ENCODE results near the gene SYCP2. TPM values are rescaled to one million over a fixed set of nuclear protein-coding genes. Genes with fewer than 3 reads are reported as not detected.

The SYCP2 gene
- total and polyA plus RNA-seq, 7 donors, result 0.50 to 7.8 (median 1.6) TPM

- 51 to 53% methylated on average over 2 of the region's 2 CpGs for WGBS, 2 donors
- H3K4me1 ChIP-seq, result peaks cover 0 to 17% (median 16%) of the 10 kb centered on the region in 4 donors
- peaks cover 0 to 29% (median 0%) of the 10 kb centered on the region in 3 donors for H3K27me3 ChIP-seq
- no peaks in the 10 kb centered on the region for H3K36me3 ChIP-seq
- peak; percentile 28 for DNase-seq
- TF ChIP-seq, protein P1, sequence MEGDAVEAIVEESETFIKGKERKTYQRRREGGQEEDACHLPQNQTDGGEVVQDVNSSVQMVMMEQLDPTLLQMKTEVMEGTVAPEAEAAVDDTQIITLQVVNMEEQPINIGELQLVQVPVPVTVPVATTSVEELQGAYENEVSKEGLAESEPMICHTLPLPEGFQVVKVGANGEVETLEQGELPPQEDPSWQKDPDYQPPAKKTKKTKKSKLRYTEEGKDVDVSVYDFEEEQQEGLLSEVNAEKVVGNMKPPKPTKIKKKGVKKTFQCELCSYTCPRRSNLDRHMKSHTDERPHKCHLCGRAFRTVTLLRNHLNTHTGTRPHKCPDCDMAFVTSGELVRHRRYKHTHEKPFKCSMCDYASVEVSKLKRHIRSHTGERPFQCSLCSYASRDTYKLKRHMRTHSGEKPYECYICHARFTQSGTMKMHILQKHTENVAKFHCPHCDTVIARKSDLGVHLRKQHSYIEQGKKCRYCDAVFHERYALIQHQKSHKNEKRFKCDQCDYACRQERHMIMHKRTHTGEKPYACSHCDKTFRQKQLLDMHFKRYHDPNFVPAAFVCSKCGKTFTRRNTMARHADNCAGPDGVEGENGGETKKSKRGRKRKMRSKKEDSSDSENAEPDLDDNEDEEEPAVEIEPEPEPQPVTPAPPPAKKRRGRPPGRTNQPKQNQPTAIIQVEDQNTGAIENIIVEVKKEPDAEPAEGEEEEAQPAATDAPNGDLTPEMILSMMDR (IDR thresholded peaks at IDR 0.05), result no peak
- no peak for TF ChIP-seq EP300 (IDR thresholded peaks at IDR 0.05)
- TF ChIP-seq POLR2A (IDR thresholded peaks at IDR 0.05), result no peak
- TF ChIP-seq POLR2AphosphoS5 (IDR thresholded peaks at IDR 0.05), result no peak
- intact Hi-C loops (cut with DNase I), result no loop called here
- H3K9me3 ChIP-seq, result no peaks in the 10 kb centered on the region
- H3K4me3 ChIP-seq, result no peak overlapping the region
- H3K27ac ChIP-seq, result no peak overlapping the region
These were observed 98.4 kb downstream of the SYCP2 start for GRCh38 chr20:59835057-59835447.

DNA sequence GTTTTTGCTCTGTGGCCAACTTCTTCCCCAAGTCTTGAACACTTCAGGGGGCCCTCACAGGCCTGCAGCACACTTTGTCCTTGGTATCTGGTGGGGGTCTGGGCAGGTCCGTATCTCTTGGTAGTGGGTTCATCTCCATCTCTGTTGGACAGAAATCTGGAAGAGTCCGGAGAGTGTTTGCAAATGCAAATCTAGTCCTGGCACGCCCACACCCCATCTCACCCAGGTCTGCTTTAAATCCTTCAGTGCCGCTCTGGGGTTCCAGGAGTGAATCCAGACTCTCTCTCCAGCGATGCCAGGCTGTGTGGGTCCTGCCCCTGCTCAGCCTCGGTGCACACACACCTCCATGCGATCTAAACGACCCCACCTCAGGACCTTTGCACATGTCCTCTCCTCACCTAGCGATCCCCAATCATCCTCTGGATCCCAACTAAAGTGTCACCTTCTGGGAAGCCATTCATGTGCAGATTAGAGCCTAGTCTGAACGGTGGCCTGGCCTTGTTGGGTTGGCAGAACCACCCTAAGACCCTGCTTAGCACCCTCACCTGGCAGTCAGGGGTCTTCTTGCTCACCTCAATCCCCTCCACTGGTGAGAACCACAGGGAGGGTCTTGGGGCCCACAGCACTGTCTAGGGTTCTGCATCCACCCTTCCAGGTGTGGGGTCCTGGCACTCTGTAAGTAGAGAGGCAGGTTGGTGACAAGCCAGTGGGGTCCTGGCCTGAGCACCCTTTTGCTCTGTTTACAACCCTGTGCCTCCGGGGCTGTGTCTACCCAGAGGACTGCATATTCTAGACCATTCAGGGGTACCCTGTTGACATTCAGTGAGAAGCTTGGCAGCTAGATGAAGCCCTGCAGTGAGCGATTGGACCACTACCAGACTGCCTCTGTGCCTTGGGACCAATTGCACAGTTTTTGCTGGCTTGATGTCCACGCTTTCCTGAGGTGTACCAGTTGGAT, 100.8 kb downstream of the SYCP2 start:
- peaks cover 0 to 17% (median 16%) of the 10 kb centered on the region in 4 donors for H3K4me1 ChIP-seq
- DNase-seq, result peak; percentile 44
- 85 to 88% methylated on average over 13 of the region's 13 CpGs for WGBS, 2 donors
- H3K27me3 ChIP-seq, result peaks cover 0 to 5% (median 0%) of the 10 kb centered on the region in 3 donors
- TF ChIP-seq POLR2A (IDR thresholded peaks at IDR 0.05) (no peak), EP300 (IDR thresholded peaks at IDR 0.05) (no peak), POLR2AphosphoS5 (IDR thresholded peaks at IDR 0.05) (no peak)
- TF ChIP-seq, protein P1 (IDR thresholded peaks at IDR 0.05), result no peak
- H3K4me3 ChIP-seq, result no peak overlapping the region
- no peaks in the 10 kb centered on the region for H3K36me3 ChIP-seq
- intact Hi-C loops (cut with DNase I), result no loop called here
- no peaks in the 10 kb centered on the region for H3K9me3 ChIP-seq
- no peak overlapping the region for H3K27ac ChIP-seq

GRCh38 chr20:59831916-59832270, 101.5 kb downstream of the SYCP2 start:
- WGBS, 2 donors, result 58 to 70% methylated on average over 3 of the region's 3 CpGs
- Histone ChIP-seq H3K36me3 (no peaks in the 10 kb centered on the region), H3K9me3 (no peaks in the 10 kb centered on the region), H3K27ac (no peak overlapping the region), H3K4me3 (no peak overlapping the region), H3K27me3 (no peaks in the 10 kb centered on the region), H3K4me1 (peaks cover 0 to 17% (median 16%) of the 10 kb centered on the region in 4 donors)
- intact Hi-C loops (cut with DNase I), result no loop called here
- DNase-seq, result peak; percentile 52
- TF ChIP-seq EP300 (IDR thresholded peaks at IDR 0.05), result no peak
- TF ChIP-seq, protein P1 (IDR thresholded peaks at IDR 0.05), result no peak
- TF ChIP-seq POLR2A (IDR thresholded peaks at IDR 0.05), result no peak
- no peak for TF ChIP-seq POLR2AphosphoS5 (IDR thresholded peaks at IDR 0.05)

DNA sequence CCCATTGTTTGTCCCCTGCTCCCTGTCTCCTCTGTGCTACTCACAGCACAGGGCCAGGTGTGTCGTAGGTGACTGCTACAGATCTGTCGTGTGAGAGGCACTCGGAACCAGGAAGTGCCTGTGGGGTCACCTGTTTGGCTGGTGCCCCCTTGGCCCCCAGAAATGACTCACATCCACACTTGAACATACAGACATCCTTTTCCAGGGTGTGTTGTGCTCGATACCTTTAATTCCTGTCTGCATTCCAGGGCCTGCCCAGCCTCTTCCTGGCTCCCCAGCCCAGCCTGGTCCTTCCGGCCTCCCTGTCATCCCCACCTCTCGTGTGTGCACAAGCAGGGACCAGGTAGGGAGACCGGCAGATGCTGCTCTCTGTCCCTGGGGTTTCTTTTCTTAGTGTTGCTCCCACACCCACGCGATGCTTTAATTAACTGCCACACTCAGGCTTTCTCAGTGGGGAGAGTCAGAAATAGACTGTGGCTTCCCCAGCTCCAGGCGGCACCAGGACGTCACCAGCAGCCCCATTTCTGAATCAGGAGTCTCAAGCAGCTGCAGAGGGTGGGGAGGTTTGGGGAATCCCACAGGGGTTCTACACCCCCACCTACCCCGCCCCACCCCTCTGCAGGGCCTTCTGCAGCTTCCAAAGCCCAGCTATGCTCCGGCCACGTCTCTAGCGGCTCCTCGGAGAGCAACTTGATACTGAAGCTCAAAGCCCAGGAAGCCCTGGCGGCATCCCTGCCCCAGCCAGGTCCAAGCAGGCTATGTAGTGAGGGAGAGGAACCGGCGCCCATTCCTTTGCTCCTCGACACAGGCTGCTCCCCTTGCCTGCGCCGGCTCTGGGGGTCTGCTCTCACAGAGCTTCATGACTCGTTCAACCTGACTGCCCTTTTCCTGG, 102.2 kb downstream of the SYCP2 start:
- intact Hi-C loops (cut with DNase I), result no loop called here
- H3K4me1 ChIP-seq, result peaks cover 0 to 14% (median 12%) of the 10 kb centered on the region in 4 donors
- H3K9me3 ChIP-seq, result no peaks in the 10 kb centered on the region
- H3K4me3 ChIP-seq, result no peak overlapping the region
- H3K27me3 ChIP-seq, result no peaks in the 10 kb centered on the region
- no peaks in the 10 kb centered on the region for H3K36me3 ChIP-seq
- 65 to 73% methylated on average over 23 of the region's 23 CpGs for WGBS, 2 donors
- DNase-seq, result peak; percentile 51
- TF ChIP-seq POLR2A (IDR thresholded peaks at IDR 0.05), result no peak
- TF ChIP-seq EP300 (IDR thresholded peaks at IDR 0.05), result no peak
- TF ChIP-seq POLR2AphosphoS5 (IDR thresholded peaks at IDR 0.05), result no peak
- TF ChIP-seq, protein P1 (IDR thresholded peaks at IDR 0.05), result no peak
- no peak overlapping the region for H3K27ac ChIP-seq

All from sigmoid colon (tissue), 7 donors.